Stimulated activated CD8-positive, alpha-beta memory T cell treated with anti-CD3 and anti-CD28 coated beads, Interleukin-7, amount 100 ng/mL, for 4 hours (primary cell): ENCODE results near the gene ATE1.

Experiments
- DNase-seq, 2 donors: peaks; one replicate each; pipeline ENCODE4 v3.0.0-alpha.2; 2020; ENCODE audit warnings: low read depth in 2 of 2

The ATE1 gene

DNA sequence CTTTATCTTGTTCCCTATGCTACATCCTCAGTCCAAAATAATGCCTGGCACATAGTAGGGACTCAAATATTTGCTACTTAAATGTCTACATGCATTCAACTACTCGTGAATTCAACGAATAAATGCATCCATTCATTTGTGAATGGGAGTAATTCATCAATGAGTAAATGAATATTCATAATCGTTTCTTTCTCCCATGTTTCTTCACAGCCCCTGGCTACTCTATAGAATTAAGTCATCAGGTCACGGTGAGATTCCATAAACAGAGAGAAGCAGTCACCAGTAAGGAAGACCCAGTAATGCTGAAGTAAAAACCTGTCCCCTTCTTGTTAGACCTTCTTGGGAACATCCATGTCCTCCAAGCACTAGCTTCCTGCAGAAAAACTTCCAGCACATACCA lies 48.4 kb downstream of the ATE1 start:
- DNase-seq = no peak

GRCh38 chr10:121873236-121873635 lies 54.6 kb downstream of the ATE1 start:
- no peak for DNase-seq

- DNase-seq = no peak
These were observed 57.4 kb downstream of the ATE1 start for GRCh38 chr10:121870413-121870812.

DNA sequence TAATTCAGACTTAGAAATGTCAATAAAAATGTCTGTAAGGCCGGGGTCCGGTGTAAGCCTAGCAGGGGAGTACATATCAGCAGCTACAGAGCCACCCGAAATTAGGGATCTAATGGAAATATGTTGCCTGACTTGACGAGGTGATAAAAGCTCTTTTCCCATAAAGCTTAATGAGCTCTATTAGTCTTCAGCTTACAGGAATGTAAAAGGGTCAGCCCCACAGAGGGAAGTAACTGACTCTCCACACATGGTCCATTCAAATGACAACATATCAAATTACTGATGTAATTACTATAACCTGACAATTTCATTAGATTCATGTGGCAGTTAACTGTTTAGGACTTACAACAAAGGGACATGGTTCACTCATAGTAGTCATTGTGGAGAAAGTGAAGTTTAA lies 62.3 kb downstream of the ATE1 start:
- no peak for DNase-seq

GRCh38 chr10:121864653-121865052 lies 63.2 kb downstream of the ATE1 start:
- DNase-seq = no peak

DNA sequence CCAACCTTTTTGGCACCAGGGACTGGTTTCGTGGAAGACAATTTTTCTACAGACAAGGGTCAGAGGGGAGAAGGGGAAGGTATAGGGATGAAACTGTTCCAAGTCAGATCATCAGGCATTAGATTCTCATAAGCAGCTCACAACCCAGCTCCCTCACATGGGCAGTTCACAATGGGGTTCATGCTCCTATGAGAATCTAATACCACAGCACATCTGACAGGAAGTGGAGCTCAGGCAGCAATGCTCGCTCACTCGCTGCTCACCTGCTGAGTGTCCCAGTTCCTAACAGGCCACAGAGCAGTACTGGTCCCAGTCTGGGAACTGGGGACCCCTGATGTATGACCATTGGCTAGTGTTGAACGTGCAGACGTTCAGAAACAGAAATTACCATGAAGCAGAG lies 63.7 kb downstream of the ATE1 start:
- DNase-seq = no peak

DNA sequence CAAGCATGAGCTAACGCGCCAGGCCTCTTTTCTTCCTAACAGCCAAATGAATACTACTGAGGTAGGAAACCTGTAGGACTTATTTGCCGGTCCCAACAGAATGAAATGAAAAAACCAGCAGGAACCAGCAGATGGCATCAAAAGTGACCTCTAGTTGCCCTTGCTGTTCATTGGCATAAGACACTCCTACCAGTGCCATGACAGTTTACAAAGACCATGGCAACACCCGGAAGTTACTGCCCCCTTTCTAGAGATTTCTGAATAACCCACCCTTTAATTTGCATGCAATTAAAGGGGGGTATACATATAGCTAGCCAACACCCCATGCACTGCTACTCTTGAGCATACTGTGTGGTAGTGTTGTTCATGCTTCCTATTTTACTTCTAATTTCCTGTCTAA lies 65.2 kb downstream of the ATE1 start:
- no peak for DNase-seq

GRCh38 chr10:121862042-121862441 lies 65.8 kb downstream of the ATE1 start:
- no peak for DNase-seq

- DNase-seq = no peak
These were observed 67.0 kb downstream of the ATE1 start for GRCh38 chr10:121860810-121861209.

- no peak for DNase-seq
These were observed 72.9 kb downstream of the ATE1 start for GRCh38 chr10:121854809-121855445.

DNA sequence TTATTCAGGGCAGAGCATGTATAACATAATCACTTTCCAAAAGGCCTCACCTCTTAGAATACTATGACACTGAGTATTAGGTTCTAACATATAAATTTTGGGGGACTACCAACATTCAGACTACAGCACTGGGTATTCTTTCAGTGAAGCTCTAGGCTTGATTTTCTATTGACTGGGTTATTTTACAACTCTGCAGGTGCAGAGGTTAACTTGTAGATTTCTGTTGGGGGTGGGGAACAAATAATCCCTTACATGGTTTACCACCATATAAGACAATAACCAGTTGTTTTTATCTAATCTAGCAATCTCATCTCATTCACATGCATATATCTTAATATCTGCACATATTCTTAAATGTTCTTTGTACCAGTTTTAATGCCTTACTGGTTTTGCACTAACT lies 73.9 kb downstream of the ATE1 start:
- no peak for DNase-seq

DNA sequence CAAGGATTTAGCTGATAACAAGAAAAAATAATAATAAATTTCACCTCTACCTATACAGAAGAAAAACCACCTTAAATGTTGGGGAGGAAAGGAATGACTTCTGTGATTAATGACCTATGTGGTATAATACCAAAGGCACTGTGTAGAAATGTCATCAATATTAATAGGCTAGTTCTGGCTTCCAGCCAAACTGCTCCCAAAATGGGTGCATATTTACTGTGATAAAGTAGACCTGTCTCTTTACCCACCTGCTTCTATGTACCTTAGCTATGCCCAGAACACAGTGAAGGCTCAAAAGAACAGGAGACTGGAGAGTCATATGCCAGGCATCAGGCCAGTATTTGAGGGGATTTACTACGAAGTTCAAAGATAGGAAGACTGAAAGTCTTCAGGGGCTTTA lies 76.0 kb downstream of the ATE1 start:
- DNase-seq = no peak

DNA sequence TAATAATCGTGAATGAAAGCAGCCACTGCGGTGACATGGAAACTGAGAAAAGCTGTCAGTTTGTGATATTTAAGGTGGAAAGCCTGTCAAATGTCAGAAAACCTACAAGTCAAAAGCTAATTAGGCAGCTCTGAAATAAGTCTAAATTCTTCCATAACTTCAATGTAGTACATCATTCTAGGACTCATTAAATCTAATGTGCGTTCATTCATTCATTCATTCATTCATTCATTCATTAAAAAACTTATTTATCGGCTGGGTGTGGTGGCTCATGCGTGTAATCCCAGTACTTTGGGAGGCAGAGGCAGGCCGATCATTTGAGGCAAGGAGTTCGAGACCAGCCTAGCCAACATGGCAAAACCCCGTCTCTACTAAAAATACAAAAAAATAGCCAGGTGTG lies 79.7 kb downstream of the ATE1 start:
- DNase-seq = no peak

- no peak for DNase-seq
These were observed 81.3 kb downstream of the ATE1 start for GRCh38 chr10:121846555-121846954.

- DNase-seq = no peak
These were observed 82.6 kb downstream of the ATE1 start for GRCh38 chr10:121845044-121845784.

GRCh38 chr10:121844537-121844936 lies 83.3 kb downstream of the ATE1 start:
- no peak for DNase-seq

GRCh38 chr10:121843379-121843778 lies 84.5 kb downstream of the ATE1 start:
- DNase-seq = no peak

DNA sequence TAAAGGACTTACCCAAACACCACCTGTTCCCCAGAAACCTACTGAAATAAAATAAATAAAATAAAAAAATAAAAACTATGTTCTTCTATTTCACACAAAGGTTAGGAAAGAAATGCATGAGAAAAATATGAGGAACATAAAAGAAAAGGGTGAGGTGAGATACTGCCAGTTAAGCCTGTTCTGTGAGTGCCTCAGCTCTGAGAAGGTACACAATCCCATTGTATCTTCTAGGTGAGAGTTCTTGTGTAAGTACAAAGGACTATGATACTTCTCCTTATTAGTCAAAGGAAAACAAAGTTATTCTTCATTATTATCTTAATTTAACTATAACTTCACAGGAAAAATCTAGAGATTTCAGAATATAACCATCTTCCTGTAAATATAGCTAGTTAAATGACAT lies 86.0 kb downstream of the ATE1 start:
- no peak for DNase-seq

GRCh38 chr10:121838931-121839330 lies 88.9 kb downstream of the ATE1 start:
- DNase-seq = no peak

DNA sequence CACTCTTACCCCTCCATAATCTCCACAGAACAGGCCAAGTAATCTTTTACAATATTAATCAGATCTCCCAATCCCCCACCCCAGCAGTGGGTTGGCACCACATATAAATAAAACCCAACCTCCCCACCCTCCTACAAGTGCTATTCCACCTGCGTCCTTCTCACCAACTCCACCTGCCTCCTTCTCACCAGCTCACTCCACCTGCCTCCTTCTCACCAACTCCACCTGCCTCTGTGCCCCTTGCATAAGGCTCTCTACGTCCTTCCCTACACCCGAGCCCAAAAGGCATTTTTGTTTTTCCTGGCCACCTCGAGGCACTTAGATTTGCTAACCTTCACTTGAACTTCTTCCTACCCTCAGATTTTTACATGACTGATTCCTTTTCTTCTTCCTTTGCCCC lies 89.7 kb downstream of the ATE1 start:
- no peak for DNase-seq

DNA sequence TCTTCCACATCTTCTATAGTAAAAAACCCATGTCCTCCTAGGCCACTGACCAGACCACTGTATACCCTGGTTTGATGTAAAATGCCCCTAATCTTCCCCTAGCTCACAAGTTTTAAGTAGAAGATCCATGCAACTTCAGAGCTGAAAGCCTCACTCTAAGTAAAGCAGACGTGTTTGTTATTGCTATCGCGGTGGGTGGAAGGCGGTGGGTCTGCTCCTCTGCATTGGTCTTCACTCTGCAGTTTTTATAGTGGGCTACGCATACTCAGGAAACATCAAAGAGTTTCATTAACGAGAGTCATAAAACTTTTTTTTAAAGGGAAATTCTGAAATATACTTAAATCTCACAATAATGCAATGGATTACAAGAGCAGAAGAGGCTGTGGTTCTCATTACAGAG lies 91.7 kb downstream of the ATE1 start:
- DNase-seq = no peak

GRCh38 chr10:121835376-121835775 lies 92.5 kb downstream of the ATE1 start:
- DNase-seq = no peak

GRCh38 chr10:121834757-121835156 lies 93.1 kb downstream of the ATE1 start:
- no peak for DNase-seq

- no peak for DNase-seq
These were observed 94.4 kb downstream of the ATE1 start for GRCh38 chr10:121833387-121833786.
